HUDEP-2 (cell line): Measurements from ENCODE around the gene IWS1.

ENCODE experiments used
- DNase-seq, 76 experiments: peaks; one replicate each; lab custom pipeline; 2025; ENCODE audit not compliant: unreplicated experiment in 76 of 76; lab: John Stamatoyannopoulos, UW

The IWS1 gene

DNA sequence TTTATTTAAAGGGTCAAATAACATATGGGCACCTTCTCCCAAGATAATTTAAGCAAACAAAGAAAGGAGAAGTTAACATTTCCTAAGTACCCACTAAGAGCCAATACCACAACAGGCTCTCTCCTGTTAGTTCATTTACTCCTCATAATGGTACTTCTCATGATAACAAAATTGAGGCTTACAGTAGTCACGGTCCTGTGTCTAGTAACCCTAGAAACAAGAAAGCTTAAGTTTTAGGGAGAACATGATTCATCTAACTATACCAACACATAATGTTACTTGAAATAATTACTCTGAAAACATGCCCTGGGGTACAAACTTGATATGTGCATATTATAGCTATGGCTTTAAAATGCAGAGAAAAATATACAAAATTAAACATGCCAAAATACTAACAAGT is 19.8 kb downstream of the IWS1 start:
- DNase-seq = no peak

DNA sequence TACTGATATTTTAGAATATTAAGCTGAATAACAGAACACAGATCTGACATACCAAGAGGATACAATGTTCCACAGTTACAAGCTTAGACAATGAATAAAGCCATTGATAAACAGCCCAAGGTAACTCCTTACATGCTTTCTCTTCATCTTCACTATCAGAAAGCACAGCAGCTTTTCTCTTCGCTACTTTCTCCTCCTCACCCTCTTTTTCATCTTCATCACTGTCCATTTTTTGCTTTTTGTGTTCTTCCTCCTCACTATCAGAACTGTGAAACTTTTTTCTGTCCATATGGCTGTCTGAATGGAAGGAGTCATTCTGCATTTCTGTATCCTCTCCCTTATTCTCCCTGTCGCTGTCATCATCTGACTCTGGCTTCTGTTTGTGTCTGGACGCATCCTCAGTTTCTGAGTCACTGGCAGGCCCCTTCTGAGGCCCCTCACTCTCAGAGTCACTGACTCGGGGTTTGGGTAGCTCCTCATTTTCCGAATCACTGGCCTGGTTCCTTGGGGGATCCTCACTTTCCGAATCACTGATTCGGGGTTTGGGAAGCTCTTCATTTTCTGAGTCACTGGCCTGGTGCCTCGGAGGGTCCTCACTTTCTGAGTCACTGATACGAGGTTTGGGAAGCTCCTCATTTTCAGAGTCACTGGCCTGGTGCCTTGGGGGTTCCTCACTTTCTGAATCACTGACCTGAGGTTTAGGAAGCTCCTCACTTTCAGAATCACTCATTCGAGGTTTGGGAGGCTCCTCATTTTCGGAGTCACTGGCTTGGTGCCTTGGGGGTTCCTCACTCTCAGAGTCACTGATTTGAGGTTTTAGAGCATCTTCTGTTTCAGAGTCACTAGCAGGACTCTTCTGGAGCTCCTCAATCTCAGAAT is 21.5 kb downstream of the IWS1 start:
- DNase-seq = no peak

DNA sequence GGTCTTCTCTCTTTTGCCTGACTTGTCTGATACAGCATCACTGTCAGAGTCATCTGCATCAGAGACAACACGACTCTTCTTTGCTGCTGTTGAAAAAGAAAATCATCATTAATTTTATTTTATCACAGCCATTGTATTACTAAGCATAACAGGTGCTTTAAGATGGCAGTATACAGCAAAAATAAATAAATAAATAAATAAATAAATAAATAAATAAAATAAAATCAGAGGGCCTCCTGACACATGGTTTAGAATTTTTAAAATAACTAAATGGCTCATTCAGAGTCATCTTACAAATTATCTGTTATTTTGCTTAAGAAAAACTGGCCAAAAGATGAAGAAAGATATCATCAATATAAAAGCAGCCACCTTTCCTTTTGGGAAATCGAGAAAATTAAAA is 22.8 kb downstream of the IWS1 start:
- no peak for DNase-seq

DNA sequence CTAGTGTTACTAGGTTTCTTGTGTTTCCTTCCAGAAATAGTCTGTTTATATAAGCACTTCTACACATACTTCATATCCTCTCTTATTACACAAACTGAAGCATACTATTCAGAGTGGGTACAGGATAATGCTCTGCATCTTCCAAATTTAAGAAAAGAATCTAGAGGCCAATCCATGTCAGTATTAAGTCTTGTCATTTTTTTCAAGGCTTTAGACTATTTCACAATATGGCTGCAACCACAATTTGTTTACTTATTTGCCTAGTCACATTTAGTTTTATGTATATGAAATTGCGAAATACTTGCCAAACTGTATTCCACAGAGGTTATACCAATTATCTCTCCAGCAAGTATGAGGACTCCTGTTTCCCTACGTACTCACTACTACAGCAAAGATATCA is 27.9 kb downstream of the IWS1 start:
- no peak for DNase-seq

DNA sequence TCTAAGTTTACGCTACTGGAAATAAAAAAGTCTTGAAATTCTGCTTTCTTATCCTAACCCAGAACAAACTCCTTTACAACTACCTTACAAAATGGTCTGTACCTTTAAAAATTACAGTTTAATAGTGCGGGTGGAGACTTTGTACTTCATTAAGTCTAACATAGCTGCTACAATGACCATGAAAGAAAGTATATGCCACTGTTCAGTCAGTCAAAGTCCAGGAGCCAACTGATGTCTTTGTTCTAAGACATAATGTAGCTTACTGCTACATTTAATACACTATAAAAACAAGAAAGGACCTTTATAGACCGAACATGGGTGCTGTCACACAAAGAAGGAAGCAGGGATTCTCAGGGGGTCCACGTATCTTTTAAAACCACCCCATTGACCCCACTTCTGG is 36.0 kb downstream of the IWS1 start:
- DNase-seq = no peak

DNA sequence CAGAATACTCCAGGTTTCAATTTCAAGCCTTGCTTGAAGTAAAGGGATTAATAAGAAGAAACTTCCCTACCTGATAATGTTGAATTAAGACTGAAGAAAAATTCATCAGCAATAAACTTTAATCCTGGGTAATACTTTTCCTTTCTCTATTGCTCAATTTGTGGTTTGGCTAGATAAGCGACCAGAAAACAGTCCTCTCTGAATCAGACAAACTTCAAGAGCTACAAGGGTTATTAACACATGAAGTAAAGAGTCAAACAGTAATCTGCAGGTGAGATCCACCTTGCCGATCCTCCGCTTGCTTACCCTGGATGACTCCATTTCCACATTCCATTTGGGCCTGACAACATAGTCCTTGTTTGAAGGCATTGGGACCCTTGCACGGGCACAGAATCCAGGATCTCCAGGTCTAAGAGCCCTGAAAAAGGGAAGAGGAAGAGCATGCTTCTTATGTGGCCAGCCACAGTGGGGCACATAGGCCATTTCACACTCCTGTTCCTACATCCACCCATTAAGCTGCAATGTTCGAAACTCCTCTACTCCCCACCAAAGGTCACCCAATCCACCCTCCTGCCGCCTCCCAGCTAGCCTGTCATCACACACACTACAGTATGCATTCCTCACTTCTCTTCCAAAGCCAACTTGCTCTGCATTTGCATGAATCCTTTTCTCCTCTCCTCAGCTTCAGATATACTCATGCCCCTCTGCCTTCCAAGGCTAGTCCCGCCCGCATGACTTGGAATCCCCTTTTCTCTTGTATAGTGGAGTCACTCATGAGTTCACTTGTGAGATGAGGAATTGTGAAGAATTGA is 39.8 kb downstream of the IWS1 start:
- DNase-seq = no peak

DNA sequence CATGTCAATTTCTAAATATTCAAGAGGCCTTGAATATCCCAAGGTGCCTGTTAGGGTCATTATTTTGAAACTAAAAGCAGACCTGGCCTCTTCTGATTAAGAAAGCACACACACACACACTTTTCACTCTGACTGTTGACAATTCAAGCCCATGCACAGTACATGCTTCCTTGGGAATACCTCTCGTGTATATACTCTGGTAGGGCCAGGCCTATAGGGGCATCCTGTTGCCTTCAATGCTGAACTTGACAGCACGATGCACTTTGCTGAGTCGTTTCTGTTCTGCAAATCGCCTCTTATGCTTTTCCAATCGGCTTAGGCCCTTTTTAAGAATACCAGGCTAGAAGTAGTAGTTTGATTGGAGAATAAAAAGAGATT is 40.6 kb downstream of the IWS1 start:
- DNase-seq = no peak

DNA sequence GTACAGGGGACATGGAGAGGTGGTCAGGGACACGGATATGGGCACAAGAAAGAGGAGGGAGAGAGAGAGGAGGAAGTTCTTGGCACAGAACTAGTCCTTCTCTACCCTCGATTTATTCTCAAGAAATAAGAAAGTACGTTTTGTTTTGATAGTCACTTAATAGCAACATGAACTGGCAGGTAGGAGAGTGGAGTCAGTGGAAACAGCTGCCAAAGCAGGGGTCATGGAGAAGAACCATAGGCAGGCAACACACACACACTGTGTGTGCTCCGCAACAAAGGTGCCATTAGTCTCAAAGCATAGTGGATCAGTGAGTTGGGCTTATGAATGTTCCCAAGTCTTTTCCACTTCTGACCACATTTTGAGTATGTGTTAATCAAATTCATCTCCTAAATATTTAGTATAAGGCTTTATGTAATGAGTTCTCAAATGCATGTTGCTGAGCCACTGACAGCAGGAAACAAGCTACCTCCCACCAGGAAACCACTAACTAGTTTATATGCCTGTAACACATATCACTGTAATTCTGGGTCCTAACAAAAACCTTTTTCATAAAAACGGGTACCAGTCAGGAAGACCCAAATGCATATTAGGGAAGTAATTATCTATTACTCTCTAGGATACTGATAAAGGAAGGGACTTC is 41.1 kb downstream of the IWS1 start:
- no peak for DNase-seq

- DNase-seq = no peak
Measured at GRCh38 chr2:127482031-127482430, 44.3 kb downstream of the IWS1 start.

- no peak for DNase-seq
Measured at GRCh38 chr2:127479866-127480743, 46.2 kb downstream of the IWS1 start.

DNA sequence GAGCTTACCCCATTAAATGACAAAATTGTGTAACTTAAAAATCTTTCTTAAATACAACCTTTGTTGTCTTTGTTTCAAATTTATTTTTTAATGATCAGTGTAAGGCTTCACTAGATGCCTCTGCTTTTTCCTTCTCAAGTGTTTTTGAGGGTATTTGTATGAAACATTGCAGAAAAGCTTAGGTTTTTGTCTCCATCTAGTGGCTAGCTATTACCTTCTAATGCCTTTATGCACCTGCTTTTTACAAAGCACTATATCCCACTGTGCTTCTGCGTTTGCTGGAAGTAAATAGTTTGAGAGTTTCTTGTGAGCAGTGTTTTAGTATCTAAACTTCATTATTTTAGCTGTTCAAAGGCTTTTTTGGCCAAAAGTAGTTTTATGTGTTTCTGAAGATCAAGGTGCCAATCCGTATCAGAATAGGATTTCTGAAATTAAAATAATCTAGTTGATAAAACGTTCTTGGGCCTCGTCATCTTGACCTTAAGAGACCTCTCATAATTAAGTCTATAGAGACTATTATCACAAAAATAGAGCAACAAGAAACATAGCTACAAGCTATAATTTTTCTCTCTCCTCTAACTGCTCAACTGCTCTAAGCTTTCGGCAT is 47.0 kb downstream of the IWS1 start:
- peak in 14 of 76 experiments; percentile 2 to 35 (median 10) for DNase-seq

GRCh38 chr2:127475788-127476187 is 50.5 kb downstream of the IWS1 start:
- no peak for DNase-seq

GRCh38 chr2:127472268-127472667 is 54.0 kb downstream of the IWS1 start:
- no peak for DNase-seq

DNA sequence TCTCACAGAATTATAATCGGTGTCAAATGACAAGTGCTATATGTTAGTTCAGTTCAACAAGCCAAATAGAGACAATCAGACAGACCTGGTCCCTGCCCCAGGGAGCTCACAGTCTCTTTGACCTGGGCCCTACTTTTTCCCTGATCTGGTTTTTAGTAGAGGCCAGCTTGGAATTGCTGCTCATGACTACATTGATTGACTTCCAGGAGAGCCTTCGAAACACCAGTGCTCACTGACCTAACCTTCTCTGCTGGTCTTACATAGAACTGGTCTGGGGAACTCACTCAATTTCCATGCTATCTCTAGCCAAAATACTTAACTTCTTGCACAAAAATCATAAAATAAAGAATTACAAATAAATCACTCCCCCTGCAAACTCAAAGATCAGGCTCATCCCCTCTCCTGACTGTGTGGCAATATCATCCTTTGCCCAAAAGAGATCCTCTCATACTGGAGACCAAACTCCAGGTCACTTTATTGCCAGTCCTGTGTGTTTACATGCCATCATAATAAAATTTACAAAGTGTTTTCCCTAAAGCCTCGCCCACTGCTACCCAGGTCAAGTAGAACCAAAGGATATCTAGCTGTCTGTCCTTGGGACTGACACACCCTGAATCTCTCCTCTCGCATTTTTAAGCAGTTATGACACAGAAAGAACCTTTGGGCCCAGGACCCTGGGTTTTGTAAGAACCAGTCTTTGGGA is 54.9 kb downstream of the IWS1 start:
- no peak for DNase-seq

DNA sequence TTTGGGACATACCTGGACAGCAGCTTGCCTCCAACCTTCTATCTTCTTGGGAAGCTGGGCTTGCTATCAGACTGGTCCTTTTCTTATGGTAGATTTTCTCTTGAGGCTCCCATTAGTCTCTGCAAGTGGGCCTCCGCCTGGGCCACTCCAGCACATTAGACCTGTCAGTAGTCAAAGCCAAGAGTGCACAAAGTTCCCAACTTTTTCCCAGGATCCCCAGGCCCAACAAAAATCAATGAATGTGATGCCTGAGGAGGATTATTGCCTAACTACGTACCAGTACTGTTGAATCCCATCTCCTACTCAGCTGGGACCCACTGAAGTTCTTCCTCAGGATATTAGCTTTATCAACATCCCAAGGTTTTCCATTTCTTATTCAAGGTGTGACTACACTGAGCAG is 56.3 kb downstream of the IWS1 start:
- DNase-seq = no peak

DNA sequence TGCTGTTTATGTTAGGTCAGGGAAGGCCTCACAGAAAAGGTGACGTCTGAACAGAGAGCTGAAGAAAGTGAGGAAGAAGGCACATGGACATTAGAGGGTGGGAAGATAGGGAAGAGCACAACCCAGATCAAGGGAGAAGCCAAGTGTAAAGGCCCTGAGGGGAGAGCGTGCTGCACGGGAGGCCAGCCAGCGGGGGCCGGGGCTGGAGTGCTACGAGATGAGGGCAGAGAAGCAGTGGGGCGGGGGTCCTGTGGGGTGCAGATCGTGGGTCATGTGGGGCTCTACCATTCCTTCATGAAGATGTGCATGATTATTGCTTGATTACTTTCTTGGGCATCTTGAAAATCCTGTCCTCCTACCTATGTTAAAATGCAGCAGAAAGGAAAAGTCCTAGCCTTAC is 57.2 kb downstream of the IWS1 start:
- DNase-seq = no peak

GRCh38 chr2:127465258-127465657 is 61.0 kb downstream of the IWS1 start:
- DNase-seq = peak in 7 of 76 experiments; percentile 2 to 21 (median 5)

- no peak for DNase-seq
Measured at GRCh38 chr2:127464470-127465257, 61.6 kb downstream of the IWS1 start.
